NCI-H2171 treated with DMSO at 0.1 percent for 48 hours (cell line): ENCODE data around the gene DCP1A.
A peak's percentile ranks its signal among the peaks of the same experiment; 100 is the strongest.

Experiments used
- DNase-seq: peaks from one replicate; lab custom pipeline; 2025; lab: John Stamatoyannopoulos, UW

The DCP1A gene

GRCh38 chr3:53243785-53244184 lies 103.6 kb downstream of the DCP1A start:
- no peak for DNase-seq

- peak; percentile 66 for DNase-seq
These were observed 104.2 kb downstream of the DCP1A start for GRCh38 chr3:53243165-53243564.

- no peak for DNase-seq
These were observed 104.7 kb downstream of the DCP1A start for GRCh38 chr3:53242642-53243041.

GRCh38 chr3:53242155-53242554 lies 105.2 kb downstream of the DCP1A start:
- DNase-seq = no peak

- no peak for DNase-seq
These were observed 106.1 kb downstream of the DCP1A start for GRCh38 chr3:53240989-53241972.

GRCh38 chr3:53239800-53240199 lies 107.5 kb downstream of the DCP1A start:
- DNase-seq = no peak

- DNase-seq = no peak
These were observed 108.5 kb downstream of the DCP1A start for GRCh38 chr3:53238886-53239285.

GRCh38 chr3:53238051-53238850 lies 109.1 kb downstream of the DCP1A start:
- no peak for DNase-seq

- no peak for DNase-seq
These were observed 111.1 kb downstream of the DCP1A start for GRCh38 chr3:53236112-53236841.

- DNase-seq = no peak
These were observed 111.8 kb downstream of the DCP1A start for GRCh38 chr3:53235545-53235944.

GRCh38 chr3:53234841-53235232 lies 112.5 kb downstream of the DCP1A start:
- DNase-seq = no peak

- no peak for DNase-seq
These were observed 113.1 kb downstream of the DCP1A start for GRCh38 chr3:53234130-53234840.
